ENCODE measurements around the gene E4F1.
"Not testable (repeated sequence)": the region's sequence is repeated elsewhere in the genome, so short reads cannot be mapped to it uniquely, and the experiment has no call there.

E4F1 gene

DNA sequence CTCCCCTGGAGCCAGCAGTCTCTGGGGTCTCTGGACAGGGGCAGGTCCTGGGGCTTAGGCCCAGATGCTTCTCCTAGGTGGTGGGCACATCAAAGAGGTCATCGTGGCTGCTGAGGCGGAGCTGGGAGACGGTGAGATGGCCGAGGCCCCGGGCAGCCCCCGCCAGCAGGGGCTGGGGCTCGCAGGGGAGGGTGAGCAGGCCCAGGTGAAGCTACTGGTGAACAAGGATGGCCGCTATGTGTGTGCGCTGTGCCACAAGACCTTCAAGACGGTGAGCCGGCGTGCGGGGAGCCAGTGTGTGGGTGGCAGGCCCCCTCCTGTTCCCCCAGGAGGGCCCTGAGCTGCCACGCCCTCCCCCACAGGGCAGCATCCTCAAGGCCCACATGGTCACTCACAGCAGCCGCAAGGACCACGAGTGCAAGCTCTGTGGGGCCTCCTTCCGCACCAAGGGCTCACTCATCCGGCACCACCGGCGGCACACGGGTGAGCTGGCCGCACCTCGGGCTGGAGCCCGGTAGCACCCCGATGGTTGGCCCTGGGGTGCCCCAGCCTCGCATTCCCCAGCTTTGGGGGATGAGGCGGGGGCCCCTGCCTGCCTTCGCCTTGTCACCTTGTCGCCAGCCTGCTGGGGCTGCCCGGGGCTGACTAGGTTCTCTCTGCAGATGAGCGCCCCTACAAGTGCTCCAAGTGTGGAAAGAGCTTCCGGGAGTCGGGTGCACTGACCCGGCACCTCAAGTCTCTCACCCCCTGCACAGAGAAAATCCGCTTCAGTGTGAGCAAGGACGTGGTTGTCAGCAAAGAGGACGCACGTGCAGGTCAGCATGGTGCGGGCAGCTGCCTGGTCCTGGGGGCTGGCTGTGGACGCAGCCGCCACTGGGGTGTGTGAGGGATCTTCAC is 9.0 kb downstream of the E4F1 start:
- DNase-seq: no peak

DNA sequence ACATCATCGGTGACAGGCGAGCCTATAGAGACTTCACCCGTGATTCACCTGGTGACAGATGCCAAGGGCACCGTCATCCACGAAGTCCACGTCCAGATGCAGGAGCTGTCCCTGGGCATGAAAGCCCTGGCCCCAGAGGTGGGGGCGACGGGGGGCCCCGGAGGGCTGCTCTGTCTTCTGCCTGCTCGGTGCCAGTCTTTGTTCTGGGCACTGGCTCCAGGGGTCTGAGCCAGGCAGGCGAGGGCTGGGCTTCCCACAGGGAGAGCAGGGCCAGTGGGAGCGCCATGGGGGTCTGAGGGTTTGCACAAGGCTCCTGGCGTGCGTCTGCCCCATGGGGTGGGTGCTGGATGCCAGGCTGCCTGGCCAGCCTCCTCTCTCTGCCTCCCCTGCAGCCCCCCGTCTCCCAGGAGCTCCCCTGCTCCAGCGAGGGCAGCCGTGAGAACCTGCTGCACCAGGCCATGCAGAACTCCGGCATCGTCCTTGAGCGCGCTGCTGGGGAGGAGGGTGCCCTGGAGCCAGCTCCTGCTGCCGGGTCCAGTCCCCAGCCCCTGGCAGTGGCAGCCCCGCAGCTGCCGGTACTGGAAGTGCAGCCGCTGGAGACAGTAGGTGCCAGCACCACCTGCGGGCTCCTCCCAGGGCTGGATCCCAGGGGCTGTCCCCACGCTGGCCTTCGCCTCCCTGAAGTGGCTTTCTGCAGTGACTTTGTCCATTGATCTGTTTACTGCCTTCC is 9.8 kb downstream of the E4F1 start:
- no peak for DNase-seq

DNA sequence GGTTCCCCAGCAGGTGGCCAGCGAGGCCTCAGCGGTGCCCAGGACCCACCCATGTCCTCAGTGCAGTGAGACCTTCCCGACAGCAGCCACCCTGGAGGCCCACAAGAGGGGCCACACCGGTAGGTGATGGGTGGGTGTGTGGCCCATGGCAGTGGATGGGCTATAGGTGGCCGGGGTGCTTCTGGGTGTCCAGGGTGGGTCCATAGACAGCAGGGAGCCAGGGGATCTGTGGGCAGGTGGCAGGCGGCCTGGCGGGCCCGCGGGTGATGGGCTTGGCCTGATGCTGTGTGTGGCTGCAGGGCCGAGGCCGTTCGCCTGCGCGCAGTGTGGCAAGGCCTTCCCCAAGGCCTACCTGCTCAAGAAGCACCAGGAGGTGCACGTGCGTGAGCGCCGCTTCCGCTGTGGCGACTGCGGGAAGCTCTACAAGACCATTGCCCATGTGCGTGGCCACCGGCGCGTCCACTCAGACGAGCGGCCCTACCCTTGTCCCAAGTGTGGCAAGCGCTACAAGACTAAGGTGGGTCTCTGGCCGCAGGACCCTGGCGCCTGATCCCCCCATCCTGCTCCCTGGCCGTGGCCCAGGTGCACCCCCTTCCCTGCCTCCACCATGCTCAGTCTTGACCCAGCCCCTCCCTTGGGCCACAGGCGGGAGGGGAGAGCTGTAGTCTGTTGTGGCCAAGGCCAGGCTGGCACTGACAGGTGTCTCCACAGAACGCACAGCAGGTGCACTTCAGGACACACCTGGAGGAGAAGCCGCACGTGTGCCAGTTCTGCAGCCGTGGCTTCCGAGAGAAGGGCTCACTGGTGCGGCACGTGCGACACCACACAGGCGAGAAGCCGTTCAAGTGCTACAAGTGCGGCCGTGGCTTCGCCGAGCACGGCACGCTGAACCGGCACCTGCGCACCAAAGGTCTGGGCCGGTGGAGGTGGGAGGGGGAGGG is 10.8 kb downstream of the E4F1 start:
- no peak for DNase-seq

DNA sequence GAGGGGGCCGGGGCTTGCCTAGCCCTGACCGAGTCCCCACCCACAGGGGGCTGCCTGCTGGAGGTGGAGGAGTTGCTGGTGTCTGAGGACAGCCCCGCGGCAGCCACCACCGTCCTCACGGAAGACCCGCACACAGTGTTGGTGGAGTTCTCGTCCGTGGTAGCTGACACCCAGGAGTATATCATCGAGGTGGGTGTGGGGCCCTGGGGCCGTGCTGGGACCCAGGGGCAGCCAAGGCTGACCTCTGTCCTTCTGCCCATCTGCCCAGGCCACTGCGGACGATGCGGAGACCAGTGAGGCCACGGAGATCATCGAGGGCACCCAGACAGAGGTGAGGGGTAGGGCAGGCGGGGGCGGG is 11.4 kb downstream of the E4F1 start:
- no peak for DNase-seq

DNA sequence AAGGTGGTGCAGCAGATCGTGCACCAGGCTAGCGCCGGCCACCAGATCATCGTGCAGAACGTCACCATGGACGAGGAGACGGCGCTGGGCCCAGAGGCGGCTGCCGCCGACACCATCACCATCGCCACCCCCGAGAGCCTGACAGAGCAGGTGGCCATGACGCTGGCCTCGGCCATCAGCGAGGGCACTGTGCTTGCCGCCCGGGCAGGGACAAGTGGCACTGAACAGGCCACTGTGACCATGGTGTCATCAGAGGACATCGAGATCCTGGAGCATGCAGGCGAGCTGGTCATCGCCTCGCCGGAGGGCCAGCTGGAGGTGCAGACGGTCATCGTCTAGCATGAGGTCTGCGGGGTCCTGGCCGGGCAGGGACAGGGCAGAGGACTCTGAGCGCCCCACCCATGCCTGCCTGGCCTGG is 11.9 kb downstream of the E4F1 start:
- no peak for DNase-seq

DNA sequence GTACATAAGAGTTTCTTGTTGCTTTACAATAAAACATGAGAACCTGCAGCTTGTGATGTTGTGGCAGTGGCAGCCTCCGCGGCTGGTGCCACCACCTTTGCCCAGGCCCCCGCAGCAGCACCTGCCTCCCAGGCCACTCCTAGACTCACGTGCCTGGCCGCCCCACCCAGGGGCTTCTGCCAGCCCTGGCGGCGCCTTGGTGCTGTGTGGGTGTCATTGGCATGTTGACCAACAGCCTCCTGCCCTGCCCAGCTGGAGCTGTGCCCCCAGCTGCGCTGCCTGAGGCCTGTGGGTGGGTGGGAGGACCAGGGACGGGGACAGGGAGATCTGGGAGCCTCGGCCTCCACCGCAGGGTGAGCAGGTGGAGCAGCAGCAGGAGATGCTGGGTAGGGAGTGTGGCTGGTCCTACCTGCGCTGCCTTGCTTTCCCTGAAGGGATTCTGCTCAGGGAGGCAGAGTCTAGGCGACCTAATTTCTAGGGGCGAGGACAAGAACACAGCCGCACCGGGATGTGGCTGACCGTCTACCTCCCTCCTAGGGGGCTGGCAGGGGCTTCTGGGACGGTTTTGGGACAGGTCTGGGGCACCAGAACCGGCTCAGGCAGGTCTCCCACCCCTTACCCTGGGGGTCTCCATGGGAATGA is 12.4 kb downstream of the E4F1 start:
- DNase-seq: no peak

DNA sequence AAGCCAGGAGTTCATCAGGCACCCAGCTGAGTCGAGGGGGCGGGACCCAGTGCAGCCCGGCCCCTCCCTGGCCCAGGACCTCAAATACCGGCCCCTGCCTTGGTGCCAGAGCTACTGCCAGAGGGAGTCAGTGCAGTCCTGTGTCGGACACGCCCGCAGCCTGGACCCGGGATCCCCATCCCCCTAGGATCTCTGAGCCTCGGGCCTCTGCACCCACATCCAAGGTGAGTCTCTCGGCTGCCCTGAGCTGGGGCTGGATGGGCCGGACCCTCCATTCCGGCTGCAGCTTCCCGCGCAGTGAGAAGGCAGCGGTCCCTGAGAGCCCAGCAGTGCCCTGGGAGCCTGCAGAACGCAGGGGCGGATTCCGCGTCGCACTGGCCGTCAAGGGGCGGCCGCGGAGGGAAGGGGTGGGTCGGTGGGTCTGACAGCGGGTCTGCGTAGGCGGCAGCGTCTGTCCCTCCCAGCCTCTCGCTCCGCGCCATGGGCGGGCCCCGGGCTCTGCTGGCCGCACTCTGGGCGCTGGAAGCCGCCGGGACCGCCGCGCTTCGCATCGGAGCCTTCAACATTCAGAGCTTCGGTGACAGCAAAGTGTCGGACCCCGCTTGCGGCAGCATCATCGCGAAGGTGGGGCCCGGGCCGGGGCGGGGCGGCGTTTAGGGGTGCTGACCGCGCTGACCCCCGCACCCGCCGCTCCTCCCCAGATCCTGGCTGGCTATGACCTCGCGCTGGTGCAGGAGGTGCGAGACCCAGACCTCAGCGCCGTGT is 13.1 kb downstream of the E4F1 start, which contains the start of gene DNASE1L2:
Gene DNASE1L2 (plus strand): TSS at position 108 of the 765 bp plus-strand sequence. CDS start 373 bp downstream, at position 481.
- no peak for DNase-seq

DNA sequence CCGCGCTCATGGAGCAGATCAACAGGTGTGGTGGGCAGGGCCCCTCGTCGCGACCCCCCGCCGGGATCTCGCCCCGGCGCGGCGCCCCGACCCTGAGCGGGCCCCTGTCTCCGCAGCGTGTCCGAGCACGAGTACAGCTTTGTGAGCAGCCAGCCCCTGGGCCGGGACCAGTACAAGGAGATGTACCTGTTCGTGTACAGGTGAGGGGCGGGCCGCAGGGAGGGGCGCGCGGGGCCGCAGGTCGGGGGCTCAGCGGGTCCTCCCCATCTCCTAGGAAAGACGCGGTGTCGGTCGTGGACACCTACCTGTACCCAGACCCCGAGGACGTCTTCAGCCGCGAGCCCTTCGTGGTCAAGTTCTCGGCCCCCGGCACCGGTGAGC is 13.7 kb downstream of the E4F1 start:
- no peak for DNase-seq

DNA sequence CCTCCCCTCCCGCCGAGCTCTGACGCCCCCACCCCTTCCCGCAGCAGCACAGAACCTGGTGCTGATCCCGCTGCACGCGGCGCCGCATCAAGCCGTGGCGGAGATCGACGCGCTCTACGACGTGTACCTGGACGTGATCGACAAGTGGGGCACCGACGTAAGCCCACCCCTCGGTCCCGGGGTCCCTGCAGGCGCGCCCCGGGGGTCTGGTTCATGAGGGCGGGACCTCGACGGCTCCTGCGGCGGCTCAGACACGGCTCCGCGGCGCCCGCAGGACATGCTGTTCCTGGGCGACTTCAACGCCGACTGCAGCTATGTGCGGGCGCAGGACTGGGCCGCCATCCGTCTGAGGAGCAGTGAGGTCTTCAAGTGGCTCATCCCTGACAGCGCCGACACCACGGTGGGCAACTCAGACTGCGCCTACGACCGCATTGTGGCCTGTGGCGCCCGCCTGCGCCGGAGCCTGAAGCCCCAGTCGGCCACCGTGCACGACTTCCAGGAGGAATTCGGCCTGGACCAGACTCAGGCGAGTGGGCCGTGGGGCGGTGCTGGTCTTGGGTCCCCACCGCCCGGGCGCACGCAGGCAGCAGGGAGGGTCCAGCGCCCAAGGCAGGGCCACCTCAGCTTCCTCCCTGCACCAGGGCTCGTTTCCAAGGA is 14.2 kb downstream of the E4F1 start:
- DNase-seq: no peak

DNA sequence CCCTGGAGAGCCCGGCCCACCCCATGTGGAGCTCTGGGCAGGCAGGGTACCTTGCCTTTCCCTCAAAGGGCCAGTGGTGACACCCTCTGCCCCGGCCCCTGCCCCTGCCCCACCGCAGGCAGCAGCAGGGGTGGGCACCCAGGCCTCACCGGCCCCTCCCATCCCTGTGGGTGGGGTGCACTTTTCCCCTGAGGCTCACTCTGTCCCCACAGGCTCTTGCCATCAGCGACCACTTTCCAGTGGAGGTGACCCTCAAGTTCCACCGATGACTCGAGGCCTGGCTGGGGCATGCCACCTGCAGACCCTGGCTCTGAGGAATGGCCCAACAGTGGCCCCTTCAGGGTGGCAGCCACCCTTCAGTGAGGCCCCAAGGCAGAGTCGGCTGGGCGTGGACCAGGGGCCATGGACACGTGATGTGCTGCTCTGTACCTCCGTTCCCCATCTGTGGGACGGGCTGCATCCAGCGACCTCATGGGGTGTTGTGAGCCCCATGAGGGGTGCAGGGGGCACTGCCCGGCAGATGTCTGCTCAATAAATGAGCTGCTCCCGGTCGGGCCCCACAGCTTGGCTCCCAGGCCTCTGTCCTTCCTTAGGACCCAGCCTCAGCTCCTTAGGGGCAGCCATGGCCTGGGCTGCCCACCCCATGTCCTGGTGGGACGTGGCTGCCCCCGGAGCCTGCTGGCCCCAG is 14.9 kb downstream of the E4F1 start:
- no peak for DNase-seq

DNA sequence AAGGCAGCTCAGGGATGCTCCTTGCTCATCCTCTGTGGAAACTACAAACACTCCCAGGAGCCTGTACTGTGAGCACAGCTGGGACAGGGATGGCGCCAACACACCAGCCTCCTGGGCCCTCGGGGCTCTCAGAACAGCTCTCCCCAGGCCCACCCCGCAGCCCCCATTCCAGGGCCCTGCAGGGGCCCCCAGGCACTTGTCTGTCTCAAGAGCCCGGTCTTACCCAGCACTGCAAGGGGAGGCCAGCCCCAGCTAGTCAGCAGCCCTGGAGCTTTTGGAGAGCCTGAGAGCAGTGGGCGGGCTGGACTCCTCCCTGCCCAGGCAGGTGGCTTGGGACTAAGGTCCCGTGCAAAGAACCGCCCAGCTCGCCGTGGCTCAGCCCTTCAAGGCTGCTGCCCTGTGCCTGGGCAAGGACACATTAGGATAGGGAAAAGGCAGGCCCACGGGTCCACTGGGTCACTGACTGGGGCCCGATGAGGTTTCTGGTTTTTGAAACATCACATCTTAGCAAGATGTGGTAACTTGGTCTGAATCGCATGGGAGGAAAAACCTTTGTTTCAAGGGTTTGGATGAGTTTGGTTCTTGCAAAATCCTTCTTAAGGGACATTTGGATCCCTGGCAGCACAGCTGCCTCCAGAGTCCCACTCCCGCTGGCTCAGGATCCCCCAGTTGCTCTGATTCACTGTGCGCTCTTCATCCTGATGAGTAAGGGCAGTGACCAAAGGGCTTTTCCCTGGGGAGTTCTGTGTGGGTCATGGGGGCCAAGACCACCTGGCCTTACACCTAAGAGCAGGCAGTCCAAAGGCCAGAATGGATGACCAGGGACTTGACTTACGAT is 15.7 kb downstream of the E4F1 start:
- DNase-seq: no peak

DNA sequence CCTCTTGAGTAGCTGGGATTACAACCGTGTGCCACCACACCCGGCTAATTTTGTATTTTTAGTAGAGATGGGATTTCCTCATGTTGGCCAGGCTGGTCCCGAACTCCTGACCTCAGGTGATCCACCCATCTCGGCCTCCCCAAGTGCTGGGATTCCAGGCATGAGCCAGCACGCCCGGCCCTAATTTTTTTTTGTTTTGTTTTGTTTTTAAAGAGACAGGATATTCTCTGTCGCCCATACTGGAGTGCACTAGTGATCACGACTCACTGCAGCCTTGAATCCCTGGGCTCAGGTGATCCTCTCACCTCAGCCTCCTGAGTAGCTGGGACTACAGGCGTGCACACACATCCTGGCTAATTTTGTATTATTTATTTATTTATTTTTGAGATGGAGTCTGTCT is 16.9 kb downstream of the E4F1 start:
- not testable (repeated sequence) for DNase-seq

DNA sequence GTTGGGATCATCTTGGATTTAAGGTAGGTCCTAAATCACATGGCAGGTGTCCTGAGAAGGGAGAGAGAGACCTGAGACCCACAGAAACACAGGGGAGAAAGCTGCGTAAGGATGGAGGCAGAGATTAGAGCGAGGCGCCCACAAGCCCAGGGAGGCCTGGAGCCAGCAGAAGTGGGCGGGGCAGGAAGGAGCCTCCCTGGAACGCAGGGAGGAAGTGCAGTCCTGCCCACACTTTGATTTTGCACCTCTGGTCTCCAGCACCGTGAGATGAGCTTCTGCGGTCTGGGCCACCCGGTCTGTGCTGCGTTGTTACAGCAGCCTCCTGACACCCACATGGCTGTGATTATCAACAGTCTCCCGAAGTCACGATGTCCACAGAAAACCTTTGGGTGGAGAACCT is 19.2 kb downstream of the E4F1 start:
- no peak for DNase-seq

DNA sequence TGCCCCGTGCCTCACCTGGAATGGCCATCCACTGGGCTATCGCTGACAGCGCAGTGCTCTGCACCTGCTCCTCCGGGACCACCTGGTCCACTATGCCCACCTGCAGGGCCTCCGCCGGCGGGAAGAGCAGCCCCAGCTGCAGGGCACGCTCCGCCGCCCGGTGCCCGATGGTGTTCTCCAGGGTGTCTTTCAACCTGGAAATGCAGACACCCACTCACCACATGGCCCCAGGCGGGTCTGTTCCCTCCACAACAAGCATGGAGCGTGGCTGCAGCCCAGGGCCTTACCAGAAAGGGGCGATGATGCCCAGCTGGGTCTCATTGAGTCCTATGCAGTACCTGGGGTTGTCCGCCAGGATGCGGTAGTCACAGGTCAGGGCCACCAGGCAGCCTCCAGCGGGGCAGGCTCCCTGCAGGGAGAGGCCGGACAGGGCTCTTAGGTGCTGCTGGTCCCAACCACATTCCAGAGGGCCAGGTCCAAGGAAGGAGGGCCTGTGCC is 19.7 kb downstream of the E4F1 start:
- no peak for DNase-seq

DNA sequence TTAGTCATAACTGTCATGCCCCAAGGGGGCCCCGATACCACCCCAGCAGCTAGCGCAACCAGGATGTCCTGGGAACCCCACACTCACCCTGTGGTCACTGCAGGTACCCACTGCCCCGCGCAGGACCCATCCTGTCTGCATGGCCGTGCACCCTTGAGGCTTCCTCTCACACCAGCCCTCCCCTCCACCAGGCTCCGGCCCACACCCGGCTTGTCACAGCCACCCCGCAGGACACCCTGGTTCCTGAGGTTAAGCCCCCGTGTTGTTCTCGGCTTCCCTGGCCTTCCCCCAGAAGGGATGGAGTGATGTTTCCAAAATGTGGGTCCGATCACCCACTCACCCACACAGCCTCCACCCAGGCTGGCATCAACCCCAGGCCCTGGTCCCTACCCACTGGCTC is 20.4 kb downstream of the E4F1 start:
- no peak for DNase-seq

DNA sequence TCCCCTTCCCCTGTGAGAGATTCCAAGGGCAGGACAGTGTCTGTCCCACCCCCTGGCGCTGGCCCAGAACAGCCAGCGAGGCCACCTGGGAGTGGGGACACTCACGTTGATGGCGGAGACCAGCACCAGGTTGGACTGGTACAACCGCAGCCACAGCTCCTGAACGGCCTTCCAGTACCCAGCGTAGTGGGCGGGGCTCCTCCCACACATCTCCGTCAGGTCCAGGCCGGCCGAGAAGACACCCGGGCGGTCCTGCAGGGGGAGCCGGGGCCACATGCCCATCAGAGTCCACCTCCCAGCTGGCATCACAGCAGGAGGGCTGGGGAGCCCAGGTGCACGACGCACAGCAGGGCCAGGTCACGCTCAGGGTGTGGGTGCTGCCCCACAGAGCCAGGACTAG is 20.9 kb downstream of the E4F1 start:
- no peak for DNase-seq

DNA sequence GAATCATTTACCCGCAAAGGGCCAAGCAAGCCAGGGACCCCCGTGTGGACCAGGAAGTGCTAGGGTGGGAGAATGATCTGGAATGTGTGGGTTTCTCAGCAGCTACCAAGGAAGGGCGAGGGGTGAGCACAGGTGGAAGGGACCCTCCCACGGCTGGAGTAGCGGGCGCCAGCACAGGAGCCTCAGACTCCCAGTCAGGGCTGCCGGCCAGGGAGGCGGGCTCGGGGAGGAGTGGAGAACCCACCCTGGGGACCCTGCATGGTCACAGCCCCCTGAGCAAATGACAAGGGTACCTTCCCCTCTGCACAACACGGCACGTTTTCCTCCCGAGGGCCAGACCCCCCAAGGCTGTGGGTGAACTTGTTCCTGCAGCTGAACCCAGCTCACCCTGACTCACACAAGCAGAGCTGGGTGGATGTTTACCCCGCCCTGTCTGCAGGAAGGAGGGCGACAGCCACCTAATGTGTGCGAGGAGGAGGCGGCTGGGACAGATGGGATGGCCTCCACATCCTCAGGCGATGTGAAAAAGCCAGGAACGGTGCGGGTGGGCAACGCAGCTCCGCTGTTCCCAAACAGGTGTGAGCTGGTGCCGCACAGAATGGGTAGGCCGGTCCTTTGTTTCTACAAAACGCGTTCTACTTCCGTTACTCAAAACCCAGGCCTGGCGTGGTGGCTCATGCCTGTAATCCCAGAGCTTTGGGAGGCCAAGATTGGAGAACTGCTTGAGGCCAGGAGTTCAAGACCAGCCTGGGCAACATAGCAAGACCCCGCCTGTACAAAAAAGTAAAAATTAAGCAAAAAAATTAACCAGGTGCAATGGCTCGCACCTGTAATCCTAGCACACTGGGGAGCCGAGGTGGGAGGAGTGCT is 21.8 kb downstream of the E4F1 start:
- DNase-seq: no peak

DNA sequence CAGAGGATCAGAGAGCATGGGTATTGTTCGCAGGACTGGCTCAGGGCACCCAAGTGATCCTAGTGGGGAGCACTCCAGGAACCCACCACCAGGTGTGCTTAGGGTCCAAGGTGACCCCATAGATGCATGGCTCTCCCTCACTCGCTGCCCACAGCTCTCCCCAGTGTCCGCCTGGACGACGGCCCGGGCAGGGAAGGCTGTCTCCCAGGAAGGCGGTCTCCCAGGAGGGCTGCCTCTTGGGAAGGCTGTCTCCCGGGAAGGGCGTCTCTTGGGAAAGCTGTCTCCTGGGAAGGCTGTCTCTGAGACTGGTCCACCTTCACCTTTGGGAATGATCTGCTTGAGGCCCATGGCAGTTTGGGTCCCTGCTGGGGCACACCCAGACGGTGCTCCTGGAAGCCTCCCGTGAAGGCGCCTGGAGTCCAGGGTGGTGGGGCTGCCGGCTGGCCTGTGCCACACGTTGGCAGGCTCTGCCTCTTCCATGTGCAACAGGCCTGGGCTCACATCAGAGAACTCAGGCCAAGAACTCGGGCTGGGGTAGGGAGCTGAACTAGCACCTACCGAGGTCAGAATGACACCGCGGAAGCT is 23.0 kb downstream of the E4F1 start:
- no peak for DNase-seq
